ENCODE results near the gene BRSK1. TPM values are rescaled to one million over a fixed set of nuclear protein-coding genes. Genes with fewer than 3 reads are reported as not detected.

BRSK1 gene
- total RNA-seq, 1 donor from 2014 or later, result 223 TPM

- no peak for DNase-seq
- no peak for TF ChIP-seq CTCF (IDR thresholded peaks at IDR 0.05; ENCODE audit: partially characterized antibody, unreplicated experiment)
These were observed 24.1 kb upstream of the BRSK1 start for GRCh38 chr19:55259540-55260210.

DNA sequence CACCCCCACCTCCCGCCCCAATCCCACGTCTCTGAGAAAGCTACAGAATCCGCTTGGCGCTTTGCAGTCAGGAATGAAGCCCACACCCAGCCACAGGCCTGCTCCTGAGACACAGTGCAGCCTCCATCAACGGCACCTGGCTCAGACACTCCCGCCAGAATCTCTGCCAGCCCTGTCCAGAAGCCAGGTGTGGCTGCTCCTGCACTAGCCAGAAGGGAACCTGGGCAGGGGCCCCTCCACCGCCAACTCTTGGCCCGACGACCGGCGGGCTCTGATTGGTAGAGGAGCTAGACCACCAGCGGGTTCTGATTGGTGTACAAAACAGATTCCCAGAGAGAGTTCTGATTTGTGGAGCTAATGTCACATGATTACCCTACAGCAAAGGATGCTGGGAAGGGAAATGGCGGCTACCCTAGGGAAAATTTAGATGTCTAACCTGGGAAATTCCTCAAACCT is 22.1 kb upstream of the BRSK1 start:
- Mint-ChIP-seq H3K27ac (ENCODE audit: unreplicated experiment) (no peak overlapping the region), H3K27me3 (ENCODE audit: unreplicated experiment) (peaks cover 12% of the 10 kb centered on the region), H3K4me1 (ENCODE audit: low read depth, unreplicated experiment) (peaks cover 8% of the 10 kb centered on the region), H3K9me3 (ENCODE audit: unreplicated experiment) (peaks cover 16% of the 10 kb centered on the region), H3K36me3 (ENCODE audit: unreplicated experiment) (peaks cover 9% of the 10 kb centered on the region), H3K4me3 (ENCODE audit: unreplicated experiment) (no peak overlapping the region)
- DNase-seq, result no peak
- no peak for TF ChIP-seq CTCF (IDR thresholded peaks at IDR 0.05; ENCODE audit: partially characterized antibody, unreplicated experiment)

More at GRCh38 chr19:55259540-55260210, 24.1 kb upstream of the BRSK1 start:
- Mint-ChIP-seq H3K9me3 (ENCODE audit: unreplicated experiment) (peaks cover 15% of the 10 kb centered on the region), H3K36me3 (ENCODE audit: unreplicated experiment) (peaks cover 3% of the 10 kb centered on the region), H3K27ac (ENCODE audit: unreplicated experiment) (peak overlapping the region; percentile 98), H3K4me1 (ENCODE audit: low read depth, unreplicated experiment) (peaks cover 21% of the 10 kb centered on the region), H3K4me3 (ENCODE audit: unreplicated experiment) (peak overlapping the region; percentile 91), H3K27me3 (ENCODE audit: unreplicated experiment) (peaks cover 8% of the 10 kb centered on the region)

DNA sequence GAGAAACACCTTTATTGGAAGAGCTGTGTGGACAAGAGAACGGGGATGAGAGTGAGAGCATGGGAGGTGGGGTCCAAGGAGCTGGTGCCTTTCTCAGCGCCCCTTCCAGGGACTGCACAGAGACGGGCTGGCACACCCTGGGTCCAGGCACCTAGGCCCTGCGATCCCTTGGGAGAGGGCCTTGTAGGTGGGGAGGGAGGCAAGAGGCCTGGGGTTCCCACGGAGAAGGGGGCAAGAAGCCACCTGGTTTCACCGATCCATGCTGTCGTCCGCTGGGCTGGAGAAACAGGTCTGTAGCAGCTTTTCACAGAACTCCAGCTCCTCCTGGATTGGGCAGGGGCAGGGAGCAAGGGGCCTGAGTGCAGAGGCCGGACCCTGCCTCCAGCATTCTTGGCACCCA is 21.4 kb upstream of the BRSK1 start:
- Mint-ChIP-seq H3K9me3 (ENCODE audit: unreplicated experiment) (peaks cover 13% of the 10 kb centered on the region), H3K36me3 (ENCODE audit: unreplicated experiment) (peaks cover 11% of the 10 kb centered on the region), H3K4me1 (ENCODE audit: low read depth, unreplicated experiment) (peaks cover 2% of the 10 kb centered on the region), H3K27me3 (ENCODE audit: unreplicated experiment) (peaks cover 9% of the 10 kb centered on the region), H3K27ac (ENCODE audit: unreplicated experiment) (no peak overlapping the region), H3K4me3 (ENCODE audit: unreplicated experiment) (no peak overlapping the region)
- DNase-seq, result no peak
- TF ChIP-seq CTCF (IDR thresholded peaks at IDR 0.05; ENCODE audit: partially characterized antibody, unreplicated experiment), result no peak

GRCh38 chr19:55264531-55264930 is 19.3 kb upstream of the BRSK1 start:
- DNase-seq, result no peak
- TF ChIP-seq CTCF (IDR thresholded peaks at IDR 0.05; ENCODE audit: partially characterized antibody, unreplicated experiment), result no peak
- Mint-ChIP-seq H3K4me3 (ENCODE audit: unreplicated experiment) (no peak overlapping the region), H3K36me3 (ENCODE audit: unreplicated experiment) (peaks cover 11% of the 10 kb centered on the region), H3K27me3 (ENCODE audit: unreplicated experiment) (peaks cover 6% of the 10 kb centered on the region), H3K9me3 (ENCODE audit: unreplicated experiment) (peaks cover 11% of the 10 kb centered on the region), H3K4me1 (ENCODE audit: low read depth, unreplicated experiment) (no peaks in the 10 kb centered on the region), H3K27ac (ENCODE audit: unreplicated experiment) (no peak overlapping the region)

DNA sequence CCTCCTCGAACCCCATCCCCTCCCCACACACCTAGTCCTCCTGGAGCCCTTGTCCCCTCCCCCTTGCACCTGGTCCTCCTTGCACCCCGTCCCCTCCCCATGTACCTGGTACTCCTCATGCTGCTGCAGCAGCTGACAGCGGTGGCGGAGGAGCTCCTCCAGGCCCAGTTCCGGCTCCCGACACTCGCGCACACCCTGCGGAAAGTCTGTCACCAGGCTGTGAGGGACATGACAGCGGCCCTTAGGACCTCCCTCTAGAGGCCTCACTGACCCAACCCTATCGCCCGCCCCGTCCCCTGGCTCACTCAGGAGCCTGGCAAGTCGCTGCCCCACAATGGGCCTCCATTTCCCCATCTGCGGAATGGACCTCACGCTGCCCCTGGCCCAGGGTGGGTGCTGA is 18.6 kb upstream of the BRSK1 start:
- Mint-ChIP-seq H3K27me3 (ENCODE audit: unreplicated experiment) (peaks cover 6% of the 10 kb centered on the region), H3K9me3 (ENCODE audit: unreplicated experiment) (peaks cover 10% of the 10 kb centered on the region), H3K4me3 (ENCODE audit: unreplicated experiment) (no peak overlapping the region), H3K4me1 (ENCODE audit: low read depth, unreplicated experiment) (no peaks in the 10 kb centered on the region), H3K36me3 (ENCODE audit: unreplicated experiment) (peaks cover 11% of the 10 kb centered on the region), H3K27ac (ENCODE audit: unreplicated experiment) (no peak overlapping the region)
- no peak for DNase-seq
- TF ChIP-seq CTCF (IDR thresholded peaks at IDR 0.05; ENCODE audit: partially characterized antibody, unreplicated experiment), result no peak

All from glutamatergic neuron (in vitro differentiated cells).